ENCODE measurements around the gene JOSD2.

GRCh38 chr19:50495020-50495531 is 15.9 kb downstream of the JOSD2 start:
- TF ChIP-seq POLR2AphosphoS5 (IDR thresholded peaks at IDR 0.05) = no peak
- TF ChIP-seq CTCF (IDR thresholded peaks at IDR 0.05) = no peak

All from esophagus muscularis mucosa (tissue), 3 donors.